ENCODE data around the gene MYOM3.

DNA sequence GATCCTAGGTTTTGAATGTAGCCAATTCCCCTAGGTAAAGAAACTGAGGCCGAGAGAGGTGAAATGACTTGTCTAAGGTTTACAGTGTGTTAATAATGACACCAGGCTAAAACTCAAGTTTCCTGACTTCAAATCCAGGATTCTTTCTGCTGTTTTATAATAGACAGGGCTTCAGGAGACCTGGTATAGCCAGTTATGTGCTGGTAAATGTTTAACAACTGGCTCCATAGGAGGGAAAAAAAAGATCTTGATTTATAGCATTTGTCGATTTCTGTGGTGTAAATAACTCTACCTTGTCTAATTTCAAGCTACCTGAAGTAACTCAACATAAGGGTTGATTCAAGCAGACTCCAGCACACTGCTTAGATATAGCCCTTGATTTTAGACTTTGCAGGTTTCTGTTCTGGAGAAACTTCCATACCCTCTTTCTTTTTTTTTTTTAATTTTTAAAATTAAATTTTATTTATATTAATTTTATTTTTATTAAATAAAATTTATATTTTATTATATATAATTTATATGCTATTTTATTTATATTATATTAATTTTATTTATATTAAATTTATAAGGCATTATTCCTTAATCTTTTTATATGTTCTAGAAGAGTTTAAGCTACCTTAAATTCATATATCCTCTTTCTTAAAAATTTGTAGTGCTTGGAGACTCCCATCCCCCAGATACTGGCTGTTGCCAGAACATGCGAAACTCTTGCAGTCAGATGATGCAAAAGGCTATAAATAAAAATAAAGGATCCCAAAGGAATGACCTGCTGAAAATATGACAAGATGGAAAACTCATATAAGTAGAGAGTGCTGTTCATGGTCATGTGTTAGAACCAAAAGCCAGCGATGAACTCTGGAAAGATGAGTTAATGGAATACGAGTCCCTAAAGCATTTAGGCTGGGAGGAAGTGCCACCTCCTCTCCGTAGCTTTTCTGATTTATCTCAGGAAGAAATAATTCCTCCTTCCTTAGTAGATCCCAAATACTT, 96.4 kb downstream of the MYOM3 start:
- no peak for TF ChIP-seq POLR2A (IDR thresholded peaks at IDR 0.05)
- TF ChIP-seq, protein P1, sequence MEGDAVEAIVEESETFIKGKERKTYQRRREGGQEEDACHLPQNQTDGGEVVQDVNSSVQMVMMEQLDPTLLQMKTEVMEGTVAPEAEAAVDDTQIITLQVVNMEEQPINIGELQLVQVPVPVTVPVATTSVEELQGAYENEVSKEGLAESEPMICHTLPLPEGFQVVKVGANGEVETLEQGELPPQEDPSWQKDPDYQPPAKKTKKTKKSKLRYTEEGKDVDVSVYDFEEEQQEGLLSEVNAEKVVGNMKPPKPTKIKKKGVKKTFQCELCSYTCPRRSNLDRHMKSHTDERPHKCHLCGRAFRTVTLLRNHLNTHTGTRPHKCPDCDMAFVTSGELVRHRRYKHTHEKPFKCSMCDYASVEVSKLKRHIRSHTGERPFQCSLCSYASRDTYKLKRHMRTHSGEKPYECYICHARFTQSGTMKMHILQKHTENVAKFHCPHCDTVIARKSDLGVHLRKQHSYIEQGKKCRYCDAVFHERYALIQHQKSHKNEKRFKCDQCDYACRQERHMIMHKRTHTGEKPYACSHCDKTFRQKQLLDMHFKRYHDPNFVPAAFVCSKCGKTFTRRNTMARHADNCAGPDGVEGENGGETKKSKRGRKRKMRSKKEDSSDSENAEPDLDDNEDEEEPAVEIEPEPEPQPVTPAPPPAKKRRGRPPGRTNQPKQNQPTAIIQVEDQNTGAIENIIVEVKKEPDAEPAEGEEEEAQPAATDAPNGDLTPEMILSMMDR (IDR thresholded peaks at IDR 0.05): no peak
